Stimulated activated CD8-positive, alpha-beta memory T cell treated with anti-CD3 and anti-CD28 coated beads, Interleukin-15, amount 100 ng/mL, for 48 hours (primary cell): ENCODE results near the gene ROS1.

ENCODE experiments used
- DNase-seq, 2 donors: peaks; one replicate each; pipeline ENCODE4 v3.0.0-alpha.2; 2020; ENCODE audit warnings: low read depth in 2 of 2

The ROS1 gene

GRCh38 chr6:117441824-117442264, 16.1 kb upstream of the ROS1 start:
- no peak for DNase-seq

- no peak for DNase-seq
Measured at GRCh38 chr6:117440706-117441525, 15.2 kb upstream of the ROS1 start.

- no peak for DNase-seq
Measured at GRCh38 chr6:117432273-117432672, 6.5 kb upstream of the ROS1 start.

GRCh38 chr6:117423754-117424153, 2.0 kb downstream of the ROS1 start:
- no peak for DNase-seq

GRCh38 chr6:117418320-117418719, 7.4 kb downstream of the ROS1 start:
- no peak for DNase-seq

GRCh38 chr6:117417851-117418250, 7.9 kb downstream of the ROS1 start:
- no peak for DNase-seq

GRCh38 chr6:117414770-117415169, 11.0 kb downstream of the ROS1 start:
- DNase-seq: no peak

- DNase-seq: no peak
Measured at GRCh38 chr6:117411474-117411873, 14.3 kb downstream of the ROS1 start.

GRCh38 chr6:117409863-117410262, 15.9 kb downstream of the ROS1 start:
- DNase-seq: no peak

GRCh38 chr6:117409420-117409819, 16.3 kb downstream of the ROS1 start:
- DNase-seq: no peak

GRCh38 chr6:117404548-117404947, 21.2 kb downstream of the ROS1 start:
- no peak for DNase-seq

- no peak for DNase-seq
Measured at GRCh38 chr6:117401799-117402198, 23.9 kb downstream of the ROS1 start.

GRCh38 chr6:117399924-117400323, 25.8 kb downstream of the ROS1 start:
- DNase-seq: no peak

GRCh38 chr6:117399126-117399525, 26.6 kb downstream of the ROS1 start:
- no peak for DNase-seq

GRCh38 chr6:117397536-117398227, 28.1 kb downstream of the ROS1 start:
- DNase-seq: no peak

- no peak for DNase-seq
Measured at GRCh38 chr6:117396228-117396627, 29.5 kb downstream of the ROS1 start.

- DNase-seq: no peak
Measured at GRCh38 chr6:117395164-117395563, 30.6 kb downstream of the ROS1 start.

GRCh38 chr6:117393045-117393444, 32.7 kb downstream of the ROS1 start:
- DNase-seq: no peak

GRCh38 chr6:117391874-117392583, 33.7 kb downstream of the ROS1 start:
- DNase-seq: no peak

- DNase-seq: no peak
Measured at GRCh38 chr6:117389227-117390057, 36.3 kb downstream of the ROS1 start.

GRCh38 chr6:117387454-117387974, 38.2 kb downstream of the ROS1 start:
- no peak for DNase-seq
